Measurements from ENCODE around the gene MPHOSPH9.

GRCh38 chr12:123199936-123200335 is 33.0 kb downstream of the MPHOSPH9 start:
- TF ChIP-seq GLIS3 (CRISPR knock-in tag; IDR thresholded peaks at IDR 0.05): no peak
- TF ChIP-seq SNAI2 (CRISPR knock-in tag; IDR thresholded peaks at IDR 0.05): no peak
- no peak for TF ChIP-seq PATZ1 (CRISPR knock-in tag; IDR thresholded peaks at IDR 0.05; ENCODE audit: borderline replicate concordance)
- TF ChIP-seq POU6F1 (CRISPR knock-in tag; IDR thresholded peaks at IDR 0.05; ENCODE audit: borderline replicate concordance, low read depth): no peak
- no peak for TF ChIP-seq ESRRG (CRISPR knock-in tag; IDR thresholded peaks at IDR 0.05)
- no peak for TF ChIP-seq TOX (CRISPR knock-in tag; IDR thresholded peaks at IDR 0.05; ENCODE audit: borderline replicate concordance)
- TF ChIP-seq ZNF70 (CRISPR knock-in tag; IDR thresholded peaks at IDR 0.05): no peak
- no peak for TF ChIP-seq CSDC2 (CRISPR knock-in tag; IDR thresholded peaks at IDR 0.05)
- TF ChIP-seq ZNF565 (CRISPR knock-in tag; conservative IDR thresholded peaks at IDR 0.05; ENCODE audit: low read depth): no peak
- no peak for TF ChIP-seq ARNTL (CRISPR knock-in tag; IDR thresholded peaks at IDR 0.05; ENCODE audit: borderline replicate concordance, low read depth)

Data from SK-N-SH treated with all-trans-retinoic acid at 6 μM for 48 hours (cell line).